ENCODE measurements around the gene KSR2. TPM values are rescaled to one million over a fixed set of nuclear protein-coding genes. Genes with fewer than 3 reads are reported as not detected.
"Not testable (repeated sequence)": the region's sequence is repeated elsewhere in the genome, so short reads cannot be mapped to it uniquely, and the experiment has no call there.

KSR2 gene
- total RNA-seq (2014; rRNA removed; shearing (Covaris generic)): 0.05 and 0.06 TPM in 2 replicates

DNA sequence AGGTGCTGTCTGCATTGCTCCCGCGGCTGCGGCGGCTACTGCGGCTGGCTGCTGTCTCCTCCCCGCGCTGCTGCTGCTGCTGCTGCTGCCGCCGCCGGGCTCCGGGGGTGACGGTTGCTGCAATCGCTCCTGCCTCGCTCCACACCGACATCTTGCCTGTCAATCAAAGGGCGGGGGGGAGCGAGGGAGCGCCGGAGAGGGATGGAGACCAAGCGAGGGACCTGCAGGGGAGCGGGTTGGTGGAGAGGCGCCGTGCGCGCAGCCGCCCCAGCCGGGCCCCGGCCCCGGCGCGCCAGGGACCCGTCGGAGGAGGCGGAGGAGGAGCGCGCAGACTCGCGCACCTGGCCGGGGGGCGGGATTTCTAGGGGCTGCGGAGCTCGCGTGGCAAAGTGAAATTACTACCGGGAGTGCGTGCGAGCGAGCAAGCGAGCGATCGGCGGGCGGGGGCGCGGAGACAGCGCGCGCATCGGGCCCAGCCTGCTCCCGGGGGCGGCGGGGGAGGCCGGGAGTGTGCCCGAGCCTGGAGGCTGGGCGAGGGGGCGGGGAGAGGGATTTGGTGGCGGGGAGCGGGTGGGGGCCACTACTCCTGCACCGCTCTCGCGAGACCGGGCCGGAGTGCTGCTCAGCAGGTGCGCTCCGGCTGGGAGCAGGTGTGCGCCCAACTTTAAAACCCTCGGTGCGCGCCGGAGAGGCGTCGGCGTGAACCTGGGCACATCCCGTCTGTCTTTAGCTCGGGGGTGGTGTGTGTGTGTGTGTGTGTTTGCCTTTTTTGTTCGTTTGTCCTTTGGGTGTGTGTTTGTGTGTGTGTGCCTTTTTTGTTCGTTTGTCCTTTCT lies at the start of gene KSR2:
TSS of gene KSR2 (minus strand) at position 165 of the 834 bp plus-strand sequence. CDS start 735 bp downstream, outside the sequence.
- Histone ChIP-seq H3K9me3 (replicated peaks) (no peaks in the 10 kb centered on the region), H3K27ac (no peak within 1 kb of the TSS), H3K4me3 (no peak within 1 kb of the TSS), H3K27me3 (no peaks in the 10 kb centered on the region), H3K36me3 (no peaks in the 10 kb centered on the region), H3K4me1 (no peaks in the 10 kb centered on the region)
- no peak for DNase-seq

DNA sequence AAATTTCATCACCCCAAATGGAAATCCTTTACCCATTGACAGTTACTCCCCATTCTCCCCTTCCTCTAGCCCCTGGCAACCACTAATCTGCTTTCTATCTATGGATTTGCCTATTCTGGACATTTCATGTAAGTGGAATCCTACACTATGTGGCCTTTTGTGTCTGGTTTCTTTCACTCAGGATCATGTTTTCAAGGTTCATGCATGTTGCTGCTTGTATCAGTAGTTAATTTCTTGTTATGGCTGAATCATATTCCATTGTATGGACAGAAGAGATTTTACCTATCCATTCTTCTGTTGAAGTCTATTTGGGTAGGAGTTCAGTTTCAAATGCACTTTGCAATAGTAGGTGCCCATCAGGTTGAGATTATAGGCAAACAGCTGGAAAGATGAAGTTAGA lies 49.1 kb upstream of the KSR2 start:
- no peak for DNase-seq
- no peaks in the 10 kb centered on the region for H3K9me3 ChIP-seq (replicated peaks)
- no peaks in the 10 kb centered on the region for H3K27me3 ChIP-seq
- no peak overlapping the region for H3K27ac ChIP-seq
- peaks cover 35% of the 10 kb centered on the region for H3K36me3 ChIP-seq
- H3K4me1 ChIP-seq: no peaks in the 10 kb centered on the region; the same call in 1 of the 2 replicates
- H3K4me3 ChIP-seq: 0 out of 2 replicates have a peak overlapping the region, but pooled peaks have one; percentile 95

- H3K36me3 ChIP-seq: peaks cover 32% of the 10 kb centered on the region
- H3K27ac ChIP-seq: peak within 1 kb of the TSS; percentile 71
- no peaks in the 10 kb centered on the region for H3K9me3 ChIP-seq (replicated peaks)
- no peaks in the 10 kb centered on the region for H3K27me3 ChIP-seq
- peak; percentile 98 for DNase-seq
- H3K4me3 ChIP-seq: peak within 1 kb of the TSS; percentile 95
- no peaks in the 10 kb centered on the region; the same call in 1 of the 2 replicates for H3K4me1 ChIP-seq
Observed at GRCh38 chr12:118016424-118017264, 47.9 kb upstream of the KSR2 start, which contains the start of gene RFC5. Gene RFC5 (plus strand): TSS chr12:118016703. CDS start chr12:118016828, 125 bp downstream.

GRCh38 chr12:118015944-118016343 lies 47.2 kb upstream of the KSR2 start:
- H3K4me1 ChIP-seq: no peaks in the 10 kb centered on the region; the same call in 1 of the 2 replicates
- peaks cover 31% of the 10 kb centered on the region for H3K36me3 ChIP-seq
- no peak for DNase-seq
- H3K9me3 ChIP-seq (replicated peaks): no peaks in the 10 kb centered on the region
- no peak overlapping the region for H3K27ac ChIP-seq
- H3K27me3 ChIP-seq: no peaks in the 10 kb centered on the region
- peak overlapping the region; percentile 95 for H3K4me3 ChIP-seq

- H3K4me1 ChIP-seq: no peaks in the 10 kb centered on the region; the same call in 1 of the 2 replicates
- no peak overlapping the region for H3K4me3 ChIP-seq
- no peak overlapping the region for H3K27ac ChIP-seq
- no peaks in the 10 kb centered on the region for H3K27me3 ChIP-seq
- no peak for DNase-seq
- H3K36me3 ChIP-seq: peaks cover 25% of the 10 kb centered on the region
- H3K9me3 ChIP-seq (replicated peaks): no peaks in the 10 kb centered on the region
Observed at GRCh38 chr12:118015306-118015705, 46.5 kb upstream of the KSR2 start.

GRCh38 chr12:118013283-118013682 lies 44.5 kb upstream of the KSR2 start:
- H3K27ac ChIP-seq: no peak overlapping the region
- no peaks in the 10 kb centered on the region for H3K27me3 ChIP-seq
- no peaks in the 10 kb centered on the region for H3K9me3 ChIP-seq (replicated peaks)
- H3K4me1 ChIP-seq: no peaks in the 10 kb centered on the region; the same call in 1 of the 2 replicates
- no peak for DNase-seq
- H3K4me3 ChIP-seq: no peak overlapping the region
- H3K36me3 ChIP-seq: peaks cover 7% of the 10 kb centered on the region; the same call in 1 of the 2 replicates

DNA sequence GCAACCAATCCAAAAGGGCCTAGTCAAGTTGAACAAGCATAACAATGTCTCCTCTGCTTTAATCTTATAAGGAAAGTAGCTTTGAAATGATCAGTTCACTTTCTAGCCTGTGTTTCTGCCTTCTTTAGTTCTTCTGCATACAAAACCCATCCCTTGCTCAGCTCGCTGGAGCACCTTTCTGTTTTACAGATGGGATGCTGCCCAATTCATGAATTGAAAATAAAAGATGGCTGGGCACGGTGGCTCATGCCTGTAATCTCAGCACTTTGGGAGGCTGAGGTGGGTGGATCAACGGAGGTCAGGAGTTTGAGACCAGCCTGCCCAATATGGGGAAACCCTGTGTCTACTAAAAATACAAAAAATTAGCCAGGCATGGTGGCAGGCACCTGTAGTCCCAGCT lies 43.2 kb upstream of the KSR2 start:
- no peak for DNase-seq
- Histone ChIP-seq H3K36me3 (no peaks in the 10 kb centered on the region), H3K4me1 (no peaks in the 10 kb centered on the region), H3K27me3 (no peaks in the 10 kb centered on the region), H3K4me3 (no peak overlapping the region), H3K9me3 (replicated peaks) (no peaks in the 10 kb centered on the region), H3K27ac (no peak overlapping the region)

- H3K4me3 ChIP-seq: no peak overlapping the region
- H3K27me3 ChIP-seq: no peaks in the 10 kb centered on the region
- DNase-seq: no peak
- H3K9me3 ChIP-seq (replicated peaks): no peaks in the 10 kb centered on the region
- H3K4me1 ChIP-seq: no peaks in the 10 kb centered on the region
- H3K27ac ChIP-seq: no peak overlapping the region
- H3K36me3 ChIP-seq: no peaks in the 10 kb centered on the region
Observed at GRCh38 chr12:118011377-118011776, 42.6 kb upstream of the KSR2 start.

- Histone ChIP-seq H3K4me1 (no peaks in the 10 kb centered on the region), H3K9me3 (replicated peaks) (no peaks in the 10 kb centered on the region), H3K27ac (no peak overlapping the region), H3K4me3 (no peak overlapping the region), H3K27me3 (no peaks in the 10 kb centered on the region), H3K36me3 (no peaks in the 10 kb centered on the region)
- DNase-seq: no peak
Observed at GRCh38 chr12:118010903-118011302, 42.1 kb upstream of the KSR2 start.

DNA sequence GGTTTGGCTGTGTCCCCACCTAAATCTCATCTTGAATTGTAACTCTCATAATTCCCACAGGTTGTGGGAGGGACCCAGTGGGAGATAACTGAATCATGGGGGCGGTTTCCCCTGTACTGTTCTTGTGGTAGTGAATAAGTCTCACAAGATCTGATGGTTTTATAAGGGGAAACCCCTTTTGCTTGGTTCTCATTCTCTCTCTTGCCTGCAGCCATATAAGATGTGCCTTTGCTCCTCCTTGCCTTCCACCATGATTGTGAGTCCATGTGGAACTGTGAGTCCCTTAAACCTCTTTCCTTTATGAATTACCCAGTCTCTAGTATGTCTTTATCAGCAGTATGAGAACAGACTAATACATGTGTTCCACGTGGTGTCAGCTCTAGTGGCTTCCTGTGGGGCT lies 31.0 kb upstream of the KSR2 start:
- not testable (repeated sequence) for H3K9me3 ChIP-seq (replicated peaks); H3K27ac ChIP-seq; H3K27me3 ChIP-seq; H3K36me3 ChIP-seq; DNase-seq; H3K4me1 ChIP-seq; H3K4me3 ChIP-seq

GRCh38 chr12:117998719-117999118 lies 29.9 kb upstream of the KSR2 start:
- no peak overlapping the region for H3K27ac ChIP-seq
- DNase-seq: no peak
- no peaks in the 10 kb centered on the region for H3K4me1 ChIP-seq
- no peak overlapping the region for H3K4me3 ChIP-seq
- H3K36me3 ChIP-seq: no peaks in the 10 kb centered on the region
- no peaks in the 10 kb centered on the region for H3K9me3 ChIP-seq (replicated peaks)
- H3K27me3 ChIP-seq: no peaks in the 10 kb centered on the region

DNA sequence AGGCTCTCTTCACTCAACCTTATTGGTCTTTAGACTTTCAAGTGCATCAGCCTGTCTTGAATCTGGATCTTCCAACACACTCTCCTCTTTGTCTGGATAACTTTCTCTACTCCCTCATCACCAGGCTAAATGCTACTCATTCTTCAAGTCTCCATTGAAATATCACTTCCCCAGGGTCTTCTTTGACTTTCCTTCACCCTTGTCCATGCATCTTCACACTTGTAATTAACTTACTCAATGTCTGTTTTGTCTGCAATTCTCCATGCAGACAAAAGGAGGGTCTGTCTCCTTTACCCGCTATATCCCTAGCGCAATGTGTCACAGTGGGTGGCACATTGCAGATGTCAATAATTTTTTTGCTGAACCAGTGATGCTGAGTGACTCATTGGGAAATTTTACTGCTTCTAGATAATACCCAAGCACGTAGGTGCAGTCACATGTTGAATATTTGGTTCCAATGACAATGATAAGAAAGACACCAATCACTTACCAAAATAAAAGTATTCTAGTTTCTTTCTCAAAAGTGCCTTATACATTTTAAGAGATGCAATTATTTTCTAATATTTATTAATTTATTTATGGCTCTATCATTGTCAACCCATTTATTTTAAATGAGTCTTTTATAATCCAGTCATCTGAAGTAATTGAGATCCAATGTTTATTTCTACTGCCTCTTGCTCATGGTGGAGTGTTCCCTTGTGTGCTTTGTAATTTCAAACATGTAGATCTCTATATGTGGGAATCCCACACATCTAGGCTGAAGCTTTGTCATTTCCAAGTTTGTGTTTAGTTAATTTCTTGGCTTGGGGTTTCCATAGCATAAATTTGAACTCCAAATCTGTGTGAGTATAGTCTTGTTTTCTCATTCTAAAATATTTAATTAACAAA lies 26.0 kb upstream of the KSR2 start:
- no peaks in the 10 kb centered on the region for H3K36me3 ChIP-seq
- H3K4me1 ChIP-seq: no peaks in the 10 kb centered on the region
- H3K4me3 ChIP-seq: no peak overlapping the region
- H3K27ac ChIP-seq: no peak overlapping the region
- H3K9me3 ChIP-seq (replicated peaks): no peaks in the 10 kb centered on the region
- H3K27me3 ChIP-seq: no peaks in the 10 kb centered on the region
- DNase-seq: no peak

GRCh38 chr12:117986705-117987469 lies 18.1 kb upstream of the KSR2 start:
- H3K9me3 ChIP-seq (replicated peaks): no peaks in the 10 kb centered on the region
- no peaks in the 10 kb centered on the region for H3K27me3 ChIP-seq
- no peaks in the 10 kb centered on the region for H3K36me3 ChIP-seq
- no peak overlapping the region for H3K27ac ChIP-seq
- DNase-seq: peak in 1 of 2 experiments; percentile 1
- H3K4me1 ChIP-seq: no peaks in the 10 kb centered on the region; the same call in 1 of the 2 replicates
- H3K4me3 ChIP-seq: no peak overlapping the region
